Mononuclear cell (primary cell): ENCODE data around the gene PAPPA. TPM values are rescaled to one million over a fixed set of nuclear protein-coding genes. Genes with fewer than 3 reads are reported as not detected.

Experiments used
- H3K27me3 ChIP-seq: 2 replicates; pipeline ENCODE4 v1.6.0; 2011; ENCODE audit warnings: low read length, control low read depth; ENCODE audit not compliant: insufficient read depth
- H3K4me1 ChIP-seq: 2 replicates; pipeline ENCODE4 v1.5.1; 2011; ENCODE audit warnings: mild to moderate bottlenecking, low read length, control low read depth; ENCODE audit not compliant: insufficient read depth
- H3K4me3 ChIP-seq: 2 replicates; pipeline ENCODE4 v1.5.1; 2011; ENCODE audit warnings: mild to moderate bottlenecking, low read length, moderate library complexity
- H3K9me3 ChIP-seq: 2 replicates; pipeline ENCODE4 v1.5.1; 2011; ENCODE audit warnings: low read depth, mild to moderate bottlenecking, control low read depth, low read length
- total RNA-seq: library from RNA; depleted of rRNA; stranded (reverse); fragments of >200 nt; gene quantifications from one replicate; pipeline ENCODE4 v1.2.3, GENCODE V29; 2012

PAPPA gene
- total RNA-seq, 1 donor, result under 0.01 TPM

- H3K4me3 ChIP-seq, result no peak overlapping the region
- H3K27me3 ChIP-seq, result no peaks in the 10 kb centered on the region
- H3K4me1 ChIP-seq, result no peaks in the 10 kb centered on the region
- H3K9me3 ChIP-seq, result no peaks in the 10 kb centered on the region
Measured at GRCh38 chr9:116381350-116381749, 227.8 kb downstream of the PAPPA start.

DNA sequence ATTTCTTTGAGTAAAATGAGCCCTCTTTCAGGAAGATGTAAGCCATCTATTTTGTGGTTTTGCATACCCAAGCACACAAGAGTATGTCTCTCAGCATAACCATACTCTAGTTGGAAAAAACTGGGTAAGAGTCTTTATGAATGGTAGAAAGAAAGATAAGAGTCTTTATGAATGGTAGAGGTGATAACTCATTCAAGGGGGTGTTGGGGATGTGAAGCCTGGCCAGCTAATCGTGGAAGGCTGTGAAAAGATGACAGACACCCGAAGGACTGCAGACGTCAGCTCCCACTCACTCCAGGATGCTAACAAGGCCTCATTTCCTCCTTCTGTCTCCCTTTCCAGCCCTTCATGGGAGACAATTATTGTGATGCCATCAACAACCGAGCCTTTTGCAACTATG, 228.5 kb downstream of the PAPPA start:
- H3K9me3 ChIP-seq, result no peaks in the 10 kb centered on the region
- no peaks in the 10 kb centered on the region for H3K4me1 ChIP-seq
- no peaks in the 10 kb centered on the region for H3K27me3 ChIP-seq
- no peak overlapping the region for H3K4me3 ChIP-seq

- H3K27me3 ChIP-seq, result no peaks in the 10 kb centered on the region
- no peak overlapping the region for H3K4me3 ChIP-seq
- no peaks in the 10 kb centered on the region for H3K9me3 ChIP-seq
- H3K4me1 ChIP-seq, result no peaks in the 10 kb centered on the region
Measured at GRCh38 chr9:116383133-116383532, 229.5 kb downstream of the PAPPA start.

GRCh38 chr9:116383936-116384335, 230.3 kb downstream of the PAPPA start:
- H3K27me3 ChIP-seq, result no peaks in the 10 kb centered on the region
- H3K4me3 ChIP-seq, result no peak overlapping the region
- H3K9me3 ChIP-seq, result no peaks in the 10 kb centered on the region
- H3K4me1 ChIP-seq, result no peaks in the 10 kb centered on the region

GRCh38 chr9:116387934-116388698, 234.5 kb downstream of the PAPPA start:
- no peaks in the 10 kb centered on the region for H3K9me3 ChIP-seq
- no peaks in the 10 kb centered on the region for H3K27me3 ChIP-seq
- H3K4me3 ChIP-seq, result no peak overlapping the region
- H3K4me1 ChIP-seq, result no peaks in the 10 kb centered on the region

DNA sequence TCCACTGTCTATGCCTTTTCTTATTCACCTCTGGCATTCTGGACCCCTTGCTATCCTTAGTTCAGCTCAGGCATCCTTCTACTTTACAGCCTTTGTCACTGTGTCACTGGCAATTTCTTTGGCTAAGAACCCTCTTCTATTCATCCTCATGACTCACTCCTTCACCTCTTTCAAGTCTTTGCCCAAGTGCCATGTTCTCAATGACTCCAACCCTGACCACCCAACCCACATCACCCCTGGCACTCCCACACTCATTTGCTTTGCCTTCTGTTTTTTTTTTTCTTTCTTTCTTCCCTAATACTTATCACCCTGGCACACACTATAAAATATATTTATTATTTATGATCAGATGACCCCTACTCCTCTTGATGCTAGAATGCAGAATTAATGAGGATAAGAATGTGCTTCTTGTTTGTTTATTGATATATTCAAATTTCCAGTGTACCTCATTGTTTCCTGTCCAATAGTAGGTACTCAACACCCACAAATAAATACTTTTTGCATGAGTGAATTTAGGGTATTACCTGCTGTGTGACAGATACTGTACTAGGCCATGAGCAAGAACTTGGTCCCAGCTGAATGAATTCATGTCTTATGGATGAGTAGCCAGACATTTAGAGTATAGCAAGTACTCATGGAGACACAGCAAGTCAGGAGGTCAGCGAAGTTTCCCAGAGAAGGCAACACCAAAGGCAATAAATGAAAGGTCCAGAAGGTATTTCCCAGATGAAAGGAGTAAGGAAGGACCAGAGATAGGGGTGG, 236.1 kb downstream of the PAPPA start:
- Histone ChIP-seq H3K4me1 (no peaks in the 10 kb centered on the region), H3K4me3 (no peak overlapping the region), H3K9me3 (no peaks in the 10 kb centered on the region), H3K27me3 (no peaks in the 10 kb centered on the region)

DNA sequence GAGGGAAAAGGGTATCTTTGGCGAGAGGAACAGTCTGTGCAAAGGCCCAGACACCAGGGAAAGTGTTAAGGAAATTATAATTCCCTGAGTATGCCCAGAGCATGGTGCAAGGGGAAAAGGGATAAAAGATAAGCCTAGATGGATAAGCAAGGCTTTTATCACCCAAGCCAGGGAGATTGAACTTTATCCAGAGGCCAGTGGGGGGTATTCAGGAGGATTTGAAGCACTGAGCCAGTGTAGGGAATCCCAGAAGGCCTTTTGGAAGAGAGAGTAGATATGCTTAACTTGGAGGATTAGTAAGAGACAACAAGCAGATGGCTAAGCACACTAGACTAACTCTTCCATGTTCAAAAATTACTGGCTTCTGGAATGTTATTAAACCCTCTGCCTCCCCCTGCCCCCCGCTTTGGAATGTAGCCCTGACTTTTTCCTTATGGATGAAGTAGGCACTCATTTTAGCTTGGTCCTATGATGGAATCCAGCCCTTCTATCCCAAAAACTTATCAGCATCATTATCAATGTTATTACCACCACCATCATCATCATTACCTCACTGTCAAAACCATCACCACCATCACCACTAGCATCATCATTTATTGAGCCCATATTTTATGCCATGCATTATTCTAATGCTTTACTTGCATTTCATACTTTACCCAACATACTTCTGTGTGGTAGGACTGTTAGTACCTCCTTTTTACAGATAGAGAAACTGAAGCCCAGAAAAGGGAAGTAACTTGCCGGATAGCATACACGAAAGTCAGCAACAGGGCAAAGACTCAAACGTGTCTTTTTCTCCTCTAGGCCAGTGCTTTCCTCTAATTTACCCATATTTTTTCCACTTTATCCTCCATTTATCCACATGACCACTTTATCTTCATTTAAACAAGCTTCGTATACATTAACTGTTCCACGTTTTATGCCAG, 237.0 kb downstream of the PAPPA start:
- Histone ChIP-seq H3K4me1 (no peaks in the 10 kb centered on the region), H3K27me3 (no peaks in the 10 kb centered on the region), H3K4me3 (no peak overlapping the region), H3K9me3 (no peaks in the 10 kb centered on the region)

DNA sequence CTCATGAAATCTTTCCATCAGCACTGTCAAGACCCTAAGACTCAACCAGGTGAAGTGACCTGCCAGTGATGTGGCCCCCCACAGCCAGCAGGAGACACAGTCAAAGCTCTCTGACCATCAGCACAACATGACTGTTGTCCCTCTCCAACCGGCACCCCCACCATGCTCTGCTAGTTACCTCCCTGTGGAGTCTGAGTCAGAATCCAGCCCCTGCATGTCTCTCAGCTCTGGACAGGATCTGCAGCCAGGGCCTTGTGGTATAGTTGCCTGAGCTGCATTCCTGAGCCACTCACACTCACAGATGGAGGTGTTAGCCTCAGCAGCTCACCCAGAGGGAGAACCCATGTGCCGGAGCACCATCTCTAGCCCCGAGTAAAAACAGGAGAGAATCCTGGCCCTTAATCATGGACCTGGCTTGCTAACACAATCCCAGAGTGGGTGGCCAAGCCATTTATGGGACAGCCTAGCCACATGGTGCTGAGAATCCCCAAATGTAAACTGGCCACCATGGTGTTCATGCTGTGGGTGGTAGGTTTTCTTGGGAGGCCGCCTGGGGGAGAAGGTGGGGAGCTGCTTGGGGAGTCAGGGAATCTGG, 237.8 kb downstream of the PAPPA start:
- Histone ChIP-seq H3K4me3 (no peak overlapping the region), H3K27me3 (no peaks in the 10 kb centered on the region), H3K4me1 (no peaks in the 10 kb centered on the region), H3K9me3 (no peaks in the 10 kb centered on the region)

DNA sequence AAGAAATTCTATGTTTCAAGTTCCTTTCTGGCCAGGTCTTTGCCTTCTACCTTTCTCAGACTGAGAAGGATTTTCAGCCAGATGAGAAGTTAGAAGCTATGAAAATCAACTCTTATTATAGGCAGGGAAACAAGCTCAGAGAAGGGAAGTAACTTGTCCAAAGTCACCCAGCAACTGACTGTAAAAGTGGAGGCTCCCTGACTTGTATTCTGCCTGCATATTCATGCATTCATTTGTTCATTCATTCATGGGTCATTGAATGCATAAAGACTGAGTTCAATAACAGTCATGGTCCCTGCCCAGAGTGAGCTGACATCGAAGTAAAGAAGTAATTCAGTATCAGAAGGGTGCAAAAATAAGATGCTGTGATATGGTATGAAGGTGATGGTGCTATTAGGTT, 239.6 kb downstream of the PAPPA start:
- H3K4me3 ChIP-seq, result no peak overlapping the region
- H3K9me3 ChIP-seq, result no peaks in the 10 kb centered on the region
- H3K4me1 ChIP-seq, result no peaks in the 10 kb centered on the region
- no peaks in the 10 kb centered on the region for H3K27me3 ChIP-seq

DNA sequence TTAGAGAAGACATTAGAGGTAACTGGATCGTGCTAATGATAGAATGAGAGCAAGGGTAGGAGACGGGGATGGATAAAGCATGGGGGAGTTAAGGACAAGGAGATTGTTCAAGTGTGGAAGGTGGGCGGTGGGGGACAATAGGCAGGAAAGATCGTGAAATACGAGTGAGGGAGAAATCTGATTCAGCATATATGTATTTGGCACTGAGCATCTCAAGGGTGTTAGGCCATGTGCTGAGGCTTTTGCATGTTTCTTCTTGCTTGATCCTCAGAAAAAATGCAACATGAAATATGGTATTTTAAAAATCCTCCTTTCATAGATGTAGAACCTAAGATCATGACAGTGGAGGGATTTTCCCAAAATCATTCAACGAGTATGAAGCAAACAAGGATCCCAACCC, 240.5 kb downstream of the PAPPA start:
- H3K4me3 ChIP-seq, result no peak overlapping the region
- H3K27me3 ChIP-seq, result no peaks in the 10 kb centered on the region
- H3K4me1 ChIP-seq, result no peaks in the 10 kb centered on the region
- H3K9me3 ChIP-seq, result no peaks in the 10 kb centered on the region

DNA sequence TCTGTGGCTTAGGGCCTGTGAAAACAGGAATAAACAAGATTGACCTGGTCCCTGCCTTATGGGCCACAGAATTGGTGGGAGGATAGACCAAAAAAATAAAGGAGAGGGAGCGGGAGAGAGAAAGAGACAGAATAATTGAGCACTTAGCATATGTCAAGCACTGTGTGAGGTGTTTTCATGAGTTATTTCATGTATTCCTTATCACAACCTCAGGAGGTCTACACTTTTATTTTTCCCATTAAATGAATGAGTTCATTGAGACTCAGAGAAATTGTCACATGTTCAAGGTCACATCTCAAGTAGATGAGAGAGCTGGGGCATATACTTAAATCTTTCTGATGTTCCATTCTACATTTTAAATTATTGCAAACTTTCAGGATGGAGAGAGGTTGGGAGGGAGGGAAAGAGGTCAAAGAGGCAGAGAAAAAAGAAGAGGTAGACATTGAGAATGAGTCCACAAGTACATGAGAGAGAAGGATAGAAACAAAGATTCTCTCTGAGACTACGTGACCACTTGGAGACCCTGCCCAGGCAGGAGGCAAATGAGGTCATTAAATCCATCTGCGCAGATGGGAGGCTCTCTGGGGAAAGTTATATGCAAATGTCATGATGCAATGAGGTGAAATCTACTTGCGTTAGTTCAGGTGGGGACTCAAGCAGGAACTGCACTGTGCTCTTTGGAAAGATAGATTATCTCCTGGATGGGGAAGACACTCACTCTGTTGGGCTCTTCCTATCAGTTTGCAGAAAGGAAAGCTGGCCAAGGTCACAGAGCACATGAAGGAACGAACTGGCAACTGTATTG, 241.5 kb downstream of the PAPPA start:
- H3K4me3 ChIP-seq, result no peak overlapping the region
- no peaks in the 10 kb centered on the region for H3K27me3 ChIP-seq
- no peaks in the 10 kb centered on the region for H3K4me1 ChIP-seq
- H3K9me3 ChIP-seq, result no peaks in the 10 kb centered on the region

DNA sequence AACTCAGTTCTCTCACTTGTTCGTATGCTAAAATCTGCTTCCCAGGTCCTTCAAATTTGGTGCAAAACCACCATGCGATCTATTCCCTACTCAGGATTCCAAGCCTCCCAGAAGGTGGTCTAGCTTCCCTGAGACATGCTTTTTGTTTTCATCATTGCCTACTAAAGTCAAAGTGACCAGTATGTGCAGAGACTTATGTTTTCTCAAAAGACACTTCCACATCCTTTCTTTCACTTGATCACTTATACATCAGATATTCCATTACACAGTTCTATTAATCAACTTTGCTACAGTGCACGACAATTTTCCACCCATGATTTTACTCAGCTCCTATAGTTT, 242.1 kb downstream of the PAPPA start:
- H3K9me3 ChIP-seq, result no peaks in the 10 kb centered on the region
- H3K4me3 ChIP-seq, result no peak overlapping the region
- H3K27me3 ChIP-seq, result no peaks in the 10 kb centered on the region
- no peaks in the 10 kb centered on the region for H3K4me1 ChIP-seq

DNA sequence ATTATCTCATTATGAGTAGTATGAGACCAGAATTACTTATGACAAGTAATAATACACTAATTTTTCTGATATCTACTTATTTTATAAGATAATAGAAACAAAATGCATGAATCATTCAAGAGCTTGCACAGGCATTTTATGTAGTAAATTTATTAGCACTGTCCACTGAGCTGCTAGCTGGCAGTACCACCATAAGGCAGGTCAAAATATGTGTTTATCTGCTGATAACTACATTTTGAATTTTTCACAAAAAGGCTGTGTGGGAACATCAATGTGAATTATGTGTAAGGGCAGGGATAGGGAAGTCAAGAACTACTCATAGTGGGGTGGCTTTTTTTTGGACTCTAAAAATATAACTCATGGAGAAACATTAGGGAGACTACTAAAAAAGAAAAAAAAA, 249.6 kb downstream of the PAPPA start:
- no peaks in the 10 kb centered on the region for H3K9me3 ChIP-seq
- no peak overlapping the region for H3K4me3 ChIP-seq
- no peaks in the 10 kb centered on the region for H3K4me1 ChIP-seq
- H3K27me3 ChIP-seq, result no peaks in the 10 kb centered on the region

- H3K27me3 ChIP-seq, result no peaks in the 10 kb centered on the region
- no peaks in the 10 kb centered on the region for H3K4me1 ChIP-seq
- no peak overlapping the region for H3K4me3 ChIP-seq
- H3K9me3 ChIP-seq, result no peaks in the 10 kb centered on the region
Measured at GRCh38 chr9:116404228-116404627, 250.6 kb downstream of the PAPPA start.
